ENCODE results near the gene CHSY1.

DNA sequence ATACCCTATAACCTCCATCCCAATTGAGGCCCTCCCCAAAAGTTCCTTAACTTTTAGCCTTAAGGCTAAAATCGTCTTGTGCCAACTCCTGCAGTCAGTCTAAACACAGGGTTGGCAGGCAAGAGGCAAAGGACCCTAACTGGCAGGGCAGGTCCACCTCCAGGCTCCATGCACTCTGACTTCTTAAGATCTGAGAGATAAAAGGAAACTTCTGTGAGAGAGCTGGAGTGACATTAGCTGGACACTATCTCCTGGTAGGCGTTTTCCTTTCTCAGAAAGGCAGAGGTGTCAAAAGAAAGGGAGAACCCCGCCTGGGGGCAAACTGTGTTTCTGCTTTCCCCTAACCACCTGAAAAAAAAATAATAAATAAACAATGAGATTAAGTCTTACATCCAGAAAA lies 3.6 kb downstream of the CHSY1 start:
- TF ChIP-seq, protein P1, sequence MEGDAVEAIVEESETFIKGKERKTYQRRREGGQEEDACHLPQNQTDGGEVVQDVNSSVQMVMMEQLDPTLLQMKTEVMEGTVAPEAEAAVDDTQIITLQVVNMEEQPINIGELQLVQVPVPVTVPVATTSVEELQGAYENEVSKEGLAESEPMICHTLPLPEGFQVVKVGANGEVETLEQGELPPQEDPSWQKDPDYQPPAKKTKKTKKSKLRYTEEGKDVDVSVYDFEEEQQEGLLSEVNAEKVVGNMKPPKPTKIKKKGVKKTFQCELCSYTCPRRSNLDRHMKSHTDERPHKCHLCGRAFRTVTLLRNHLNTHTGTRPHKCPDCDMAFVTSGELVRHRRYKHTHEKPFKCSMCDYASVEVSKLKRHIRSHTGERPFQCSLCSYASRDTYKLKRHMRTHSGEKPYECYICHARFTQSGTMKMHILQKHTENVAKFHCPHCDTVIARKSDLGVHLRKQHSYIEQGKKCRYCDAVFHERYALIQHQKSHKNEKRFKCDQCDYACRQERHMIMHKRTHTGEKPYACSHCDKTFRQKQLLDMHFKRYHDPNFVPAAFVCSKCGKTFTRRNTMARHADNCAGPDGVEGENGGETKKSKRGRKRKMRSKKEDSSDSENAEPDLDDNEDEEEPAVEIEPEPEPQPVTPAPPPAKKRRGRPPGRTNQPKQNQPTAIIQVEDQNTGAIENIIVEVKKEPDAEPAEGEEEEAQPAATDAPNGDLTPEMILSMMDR (IDR thresholded peaks at IDR 0.05), result no peak
- no peak for TF ChIP-seq EZH2 (IDR thresholded peaks at IDR 0.05; ENCODE audit: borderline replicate concordance, insufficient read depth, low read depth, low read length, poor library complexity, severe bottlenecking)
